SH-SY5Y (cell line): ENCODE results near the gene TPI1.

Source experiments
- GATA2 ChIP-seq: IDR thresholded peaks from 2 replicates; pipeline ENCODE4 v1.6.1; 2011; ENCODE audit warnings: mild to moderate bottlenecking, low read depth, low read length
- GATA3 ChIP-seq: IDR thresholded peaks from 2 replicates; pipeline ENCODE4 v1.6.1; 2011; ENCODE audit warnings: low read depth, mild to moderate bottlenecking, low read length, moderate library complexity

GRCh38 chr12:6891646-6892001 lies 24.3 kb downstream of the TPI1 start:
- no peak for TF ChIP-seq GATA3
- TF ChIP-seq GATA2, result no peak
